Stimulated activated CD8-positive, alpha-beta memory T cell treated with anti-CD3 and anti-CD28 coated beads, Interleukin-15, amount 100 ng/mL, for 1 hour (primary cell): Measurements from ENCODE around the gene CEL.

Experiments used
- DNase-seq: peaks from one replicate; pipeline ENCODE4 v3.0.0-alpha.2; 2020; ENCODE audit warnings: low read depth

The CEL gene

DNA sequence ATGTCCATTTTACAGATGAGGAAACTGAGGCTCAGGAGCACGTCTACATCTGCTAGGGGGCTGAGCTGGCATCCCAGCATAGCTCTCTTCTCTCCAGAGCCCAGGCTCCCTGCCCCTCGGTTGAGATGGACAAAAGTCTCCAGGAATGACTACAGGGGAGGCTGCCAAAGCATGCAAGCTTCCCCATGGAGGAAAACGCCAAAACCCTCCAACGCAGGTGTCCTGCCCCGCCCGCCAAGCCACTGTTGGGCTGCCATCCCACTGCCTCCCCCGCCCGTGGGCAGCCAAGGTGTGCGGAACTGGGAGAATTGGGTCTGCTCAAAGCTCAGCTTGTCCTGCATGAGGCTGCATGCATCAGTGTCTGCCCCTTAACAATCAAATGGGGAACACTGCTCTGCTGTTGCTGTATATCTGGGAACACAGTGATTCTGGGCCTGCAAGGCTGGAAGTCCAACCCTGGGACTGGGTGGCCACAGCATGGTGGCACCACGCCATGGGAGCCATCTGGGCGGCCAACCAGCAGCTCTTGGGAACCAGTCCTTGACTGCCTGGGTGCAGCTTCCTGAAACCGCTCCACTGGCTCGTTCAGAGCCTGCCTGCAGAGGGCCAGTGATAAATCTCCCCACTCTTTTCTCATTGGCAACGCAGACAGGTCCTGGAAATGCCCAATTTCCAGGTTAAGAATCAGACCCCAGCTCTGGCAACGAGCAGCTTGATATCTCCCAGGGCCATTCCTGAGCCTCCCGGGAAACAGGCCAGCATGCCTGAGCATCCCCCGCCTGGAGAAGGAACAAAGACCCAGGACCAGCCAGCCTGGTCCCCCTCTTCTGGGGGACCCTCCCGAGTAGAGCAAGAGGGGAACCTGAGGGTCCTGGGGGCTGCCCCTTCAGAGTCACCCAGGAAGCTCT, 55.7 kb downstream of the CEL start:
- DNase-seq, result no peak

DNA sequence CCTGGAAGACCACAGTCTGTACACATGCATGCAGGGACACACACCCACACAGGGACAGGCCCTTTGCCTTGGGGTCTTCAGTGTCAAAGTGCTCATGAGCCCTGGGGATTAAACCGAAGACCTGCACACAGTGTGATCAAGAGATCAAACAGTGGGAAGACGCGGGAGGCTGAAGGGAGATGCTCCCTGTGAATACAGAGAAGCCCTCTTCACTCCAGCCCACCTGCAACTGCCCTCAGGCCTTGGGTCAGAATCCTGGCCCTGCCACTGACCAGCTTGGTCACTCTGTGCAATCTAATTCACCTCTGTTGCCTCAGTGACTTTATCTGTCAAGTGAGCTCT, 56.4 kb downstream of the CEL start:
- no peak for DNase-seq

DNA sequence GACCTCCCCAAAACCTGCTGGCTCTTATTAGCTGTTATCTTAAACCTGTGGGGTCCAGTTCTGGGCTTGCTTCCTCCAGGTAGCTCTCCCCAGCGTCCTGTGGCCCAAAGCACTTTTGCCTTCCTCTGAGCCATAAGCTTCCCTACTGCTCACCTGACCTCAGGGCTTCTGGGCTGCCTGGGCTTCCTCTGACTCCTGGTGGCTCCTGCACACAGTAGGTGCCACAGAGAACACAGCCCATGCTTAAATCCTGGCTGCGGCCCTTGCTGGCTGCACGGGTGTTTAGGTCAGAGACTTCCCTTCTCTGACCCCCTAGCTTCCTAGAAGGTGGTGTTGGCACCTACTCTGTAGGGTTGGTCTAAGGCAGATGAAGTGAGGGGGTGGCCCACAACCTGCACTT, 56.8 kb downstream of the CEL start:
- no peak for DNase-seq

DNA sequence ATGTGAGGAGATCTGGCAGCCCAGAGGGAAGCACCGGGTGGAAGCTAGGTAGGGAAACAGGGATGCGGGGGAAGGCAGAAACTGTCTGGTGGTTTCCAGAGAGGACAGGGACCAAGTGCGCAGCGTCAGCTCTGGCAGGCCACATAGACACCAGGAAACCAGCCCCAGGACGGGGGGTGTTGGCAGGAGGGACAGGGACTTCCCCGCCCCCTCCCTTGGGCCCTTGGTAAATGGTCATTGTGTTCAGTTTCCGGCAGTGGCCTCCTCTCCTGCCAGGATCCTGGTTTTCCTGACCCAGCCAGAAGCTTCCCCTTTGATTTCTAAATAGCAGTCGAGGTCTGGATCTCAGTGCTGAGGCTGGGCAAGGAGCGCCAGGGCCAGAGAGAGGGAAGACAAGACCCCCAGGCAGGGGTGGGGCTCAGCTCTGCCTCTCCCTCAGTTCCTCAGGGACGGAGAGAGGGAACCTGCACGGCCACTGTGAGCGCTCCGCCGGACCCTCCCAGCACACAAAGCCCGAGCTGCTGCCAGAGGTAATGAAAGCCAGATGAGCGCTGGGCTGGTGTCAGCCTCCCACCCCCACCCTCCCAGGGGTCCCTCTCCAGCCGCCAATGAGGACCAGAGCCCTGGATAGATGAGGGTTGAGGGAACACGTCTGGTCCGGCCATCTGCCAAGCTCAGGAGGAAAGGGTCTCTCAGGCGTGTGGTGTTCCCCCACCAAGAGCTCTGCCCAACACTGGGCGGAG, 57.5 kb downstream of the CEL start:
- no peak for DNase-seq

DNA sequence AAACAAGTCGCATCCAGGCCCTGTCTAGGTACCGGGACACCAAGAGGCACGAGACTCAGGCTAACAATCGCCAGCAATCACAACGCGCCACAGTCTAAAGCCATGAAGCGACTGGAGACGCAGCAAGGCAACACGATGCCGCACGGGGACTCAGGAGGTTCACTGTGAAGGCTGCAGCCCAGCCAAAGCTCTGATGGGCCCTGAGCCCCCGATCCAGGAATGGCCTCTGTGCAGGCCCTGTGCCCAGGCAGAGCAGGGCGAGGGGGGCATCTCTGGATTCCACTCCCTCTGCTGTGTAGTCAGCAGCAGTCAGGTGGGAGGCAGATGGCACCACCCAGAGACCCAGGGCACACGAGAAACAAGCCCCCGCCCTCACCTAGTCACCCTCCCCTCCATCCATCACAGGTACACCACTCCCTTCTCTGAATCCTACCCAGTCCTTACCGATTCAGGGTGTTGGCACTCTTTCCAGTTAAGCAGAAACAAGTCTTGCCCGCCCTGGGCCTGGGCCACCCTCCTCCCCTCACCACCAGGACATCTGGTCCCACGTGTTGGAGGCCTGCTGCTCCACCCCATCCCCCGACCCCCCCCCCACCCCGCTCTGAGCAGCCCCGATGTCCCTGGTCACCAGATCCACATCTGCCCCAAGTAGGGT, 58.2 kb downstream of the CEL start:
- no peak for DNase-seq

DNA sequence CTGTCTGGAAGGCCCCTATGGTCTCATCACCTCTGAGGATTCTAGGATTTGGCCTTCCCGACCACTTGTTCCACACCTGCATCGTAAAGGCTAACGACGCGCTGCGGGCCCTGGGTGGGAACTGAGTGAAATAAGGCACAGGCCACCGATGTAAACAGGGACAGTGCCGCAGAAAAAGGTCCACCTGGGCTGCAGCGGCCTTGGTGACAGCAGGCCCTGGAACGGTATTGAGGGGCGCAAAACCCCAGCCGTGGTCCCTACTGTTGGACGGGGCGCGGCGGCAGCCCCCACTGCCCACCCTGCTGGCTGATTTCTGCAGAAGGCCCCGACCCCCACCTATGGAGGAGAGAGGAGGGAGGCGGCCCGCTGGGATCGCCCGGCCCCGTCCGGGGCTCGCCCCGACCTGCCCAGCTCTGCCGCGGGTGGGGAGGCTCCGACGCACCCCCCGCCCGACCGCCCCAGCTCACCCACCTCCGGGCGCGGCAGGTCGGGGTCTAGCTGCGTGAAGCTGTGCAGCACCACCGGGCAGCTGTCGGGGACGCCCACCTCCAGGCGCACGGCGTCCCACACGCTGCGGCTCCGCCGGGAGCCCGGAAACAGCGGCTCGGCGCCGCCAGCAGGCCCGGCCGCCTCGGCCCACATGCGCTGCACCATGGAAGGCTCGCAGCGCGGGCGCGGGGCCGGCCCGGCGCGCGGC, 58.9 kb downstream of the CEL start:
- DNase-seq, result no peak
